CD4-positive, alpha-beta memory T cell (primary cell): ENCODE data around the gene ARPP21. TPM values are rescaled to one million over a fixed set of nuclear protein-coding genes. Genes with fewer than 3 reads are reported as not detected.

Experiments used
- CTCF ChIA-PET: fragments of 350-600 bp; sonication (Branson Sonifier 250); formaldehyde crosslinking; loops from one replicate; lab custom pipeline; 2021; ENCODE audit warnings: inconsistent platforms; ENCODE audit not compliant: partially characterized antibody; lab: Charles Lee
- POLR2A ChIA-PET: fragments of 350-600 bp; sonication (Branson Sonifier 250); formaldehyde crosslinking; loops from one replicate; lab custom pipeline; 2021; ENCODE audit not compliant: partially characterized antibody; lab: Charles Lee
- DNase-seq, 5 donors: peaks; one replicate each; pipeline versions ENCODE4 v3.0.0 to v3.0.0-alpha.2; 2020 to 2022; ENCODE audit warnings: mixed read lengths in 1 of 5
- H3K27ac ChIP-seq: one replicate; pipeline ENCODE4 v1.7.0; 2013; ENCODE audit warnings: low read depth, low read length
- H3K27me3 ChIP-seq: 2 replicates; pipeline ENCODE4 v1.7.0; 2013; ENCODE audit warnings: mild to moderate bottlenecking, low read length, moderate library complexity; ENCODE audit not compliant: insufficient read depth
- H3K36me3 ChIP-seq: 2 replicates; pipeline ENCODE4 v1.7.0; 2013; ENCODE audit warnings: mild to moderate bottlenecking, low read length, moderate library complexity; ENCODE audit not compliant: insufficient read depth
- H3K4me1 ChIP-seq: 2 replicates; pipeline ENCODE4 v1.7.0; 2013; ENCODE audit warnings: mild to moderate bottlenecking, low read length, moderate library complexity; ENCODE audit not compliant: insufficient read depth
- H3K4me3 ChIP-seq, 2 donors: one replicate each; pipeline ENCODE4 v1.7.0; 2013; ENCODE audit warnings: low read length in 2 of 2, mild to moderate bottlenecking in 1 of 2
- H3K9me3 ChIP-seq, 2 donors: one replicate each; pipeline ENCODE4 v1.7.0; 2013; ENCODE audit warnings: low read length in 2 of 2, control low read depth in 1 of 2; ENCODE audit not compliant: control insufficient read depth in 1 of 2
- H3K27ac Mint-ChIP-seq, 7 donors: one replicate each; pipeline ENCODE4 v1.8.0; 2020 to 2021; ENCODE audit warnings: mixed read lengths in 7 of 7, mild to moderate bottlenecking in 6 of 7, inconsistent platforms in 3 of 7, moderate library complexity in 3 of 7
- H3K27me3 Mint-ChIP-seq, 2 donors: one replicate each; pipeline ENCODE4 v1.8.0; 2020 to 2021; ENCODE audit warnings: mixed read lengths in 2 of 2
- H3K36me3 Mint-ChIP-seq, 2 donors: one replicate each; pipeline ENCODE4 v1.8.0; 2020 to 2021; ENCODE audit warnings: mixed read lengths in 2 of 2, inconsistent platforms in 1 of 2, mild to moderate bottlenecking in 1 of 2
- H3K4me1 Mint-ChIP-seq, 4 donors: one replicate each; pipeline ENCODE4 v1.8.0; 2020 to 2021; ENCODE audit warnings: mixed read lengths in 4 of 4, mild to moderate bottlenecking in 1 of 4
- H3K4me3 Mint-ChIP-seq, 8 donors: one replicate each; pipeline ENCODE4 v1.8.0; 2020 to 2021; ENCODE audit warnings: mixed read lengths in 8 of 8, mild to moderate bottlenecking in 7 of 8, moderate library complexity in 6 of 8, inconsistent platforms in 3 of 8
- H3K9me3 Mint-ChIP-seq, 8 donors: one replicate each; pipeline ENCODE4 v1.8.0; 2020 to 2021; ENCODE audit warnings: mixed read lengths in 8 of 8, mild to moderate bottlenecking in 5 of 8, inconsistent platforms in 3 of 8, moderate library complexity in 1 of 8
- intact Hi-C: fragments of 100-400 bp; cut with micrococcal nuclease; formaldehyde crosslinking; loops from one replicate; pipeline ENCODE4 v1.15.1; 2023
- polyA plus RNA-seq, 2 donors: library from polyadenylated mRNA; unstranded; fragments of 300-500 nt; fragmentation: Illumina TruSeq; gene quantifications; one replicate each; pipeline ENCODE4 v1.2.3, GENCODE V29; 2021
- total RNA-seq, 2 experiments: library from RNA; stranded (reverse); gene quantifications; one replicate each; pipeline ENCODE4 v1.2.3, GENCODE V29; 2021

ARPP21 gene
- total and polyA plus RNA-seq, 4 experiments from 2014 or later = not detected

DNA sequence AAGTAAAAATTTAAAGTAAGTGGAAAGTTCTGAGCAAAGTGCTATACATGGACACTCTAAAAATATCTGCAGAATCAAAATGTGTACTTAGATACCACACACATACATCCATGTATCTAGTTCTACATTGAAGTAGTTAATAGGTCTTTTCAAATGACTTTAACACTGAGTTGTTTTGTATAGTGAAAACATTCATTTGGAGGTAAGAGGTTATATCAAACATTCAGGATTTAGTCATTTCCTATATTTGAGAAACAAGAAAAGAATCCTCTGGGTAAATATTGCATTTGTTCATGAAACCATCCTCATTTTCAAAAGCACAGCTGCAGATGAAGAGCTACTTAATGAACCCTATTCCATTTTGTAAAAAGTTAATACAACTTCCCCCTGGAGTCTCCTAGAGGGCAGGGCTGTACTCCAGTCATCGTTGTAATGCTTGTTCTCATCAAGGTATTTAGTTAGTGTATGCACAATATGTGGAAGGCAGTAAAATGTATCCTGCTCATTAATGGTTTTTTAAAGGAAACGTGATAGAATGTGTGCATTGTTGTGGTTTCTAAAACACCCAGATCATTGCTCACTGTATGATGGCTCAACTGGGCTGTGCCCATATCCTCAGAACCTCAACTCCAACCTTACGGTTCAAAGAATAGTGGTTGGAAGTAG lies 26.2 kb downstream of the ARPP21 start:
- Mint-ChIP-seq H3K36me3 (no peaks in the 10 kb centered on the region), H3K9me3 (peaks cover 0 to 4% (median 2%) of the 10 kb centered on the region in 8 donors), H3K4me1 (no peaks in the 10 kb centered on the region), H3K27me3 (no peaks in the 10 kb centered on the region), H3K4me3 (no peak overlapping the region), H3K27ac (no peak overlapping the region)
- Histone ChIP-seq H3K27ac (no peak overlapping the region), H3K4me1 (no peaks in the 10 kb centered on the region), H3K9me3 (no peaks in the 10 kb centered on the region), H3K36me3 (no peaks in the 10 kb centered on the region), H3K27me3 (no peaks in the 10 kb centered on the region), H3K4me3 (no peak overlapping the region)
- DNase-seq = no peak
- ChIA-PET CTCF (no interaction called here), POLR2A (no interaction called here)
- intact Hi-C loops = no loop called here

DNA sequence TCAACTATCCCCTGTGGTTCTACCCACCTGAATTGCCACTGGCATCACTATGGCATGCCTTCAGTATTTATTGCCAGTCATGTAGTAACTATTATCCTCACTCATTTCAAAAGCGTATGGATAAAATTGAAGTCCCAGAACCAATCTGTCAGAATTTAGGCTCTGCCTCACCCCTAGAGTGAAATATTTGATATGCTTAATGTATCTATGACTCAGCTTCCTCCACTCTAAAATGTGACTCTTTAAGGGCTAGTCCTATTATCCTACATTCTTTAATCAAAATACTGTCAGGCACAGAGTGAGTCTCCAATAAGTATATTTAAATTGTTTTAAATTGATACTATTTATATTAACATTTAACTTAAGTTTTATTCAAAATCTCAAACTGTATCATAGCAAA lies 27.6 kb downstream of the ARPP21 start:
- no peaks in the 10 kb centered on the region for H3K9me3 ChIP-seq
- CTCF ChIA-PET = no interaction called here
- Mint-ChIP-seq H3K9me3 (peaks cover 0 to 4% (median 1%) of the 10 kb centered on the region in 8 donors), H3K27me3 (no peaks in the 10 kb centered on the region), H3K27ac (no peak overlapping the region), H3K4me1 (no peaks in the 10 kb centered on the region), H3K4me3 (no peak overlapping the region), H3K36me3 (no peaks in the 10 kb centered on the region)
- no peaks in the 10 kb centered on the region for H3K4me1 ChIP-seq
- no peaks in the 10 kb centered on the region for H3K27me3 ChIP-seq
- POLR2A ChIA-PET = no interaction called here
- no peak overlapping the region for H3K4me3 ChIP-seq
- no peak overlapping the region for H3K27ac ChIP-seq
- DNase-seq = no peak
- intact Hi-C loops = no loop called here
- H3K36me3 ChIP-seq = no peaks in the 10 kb centered on the region

DNA sequence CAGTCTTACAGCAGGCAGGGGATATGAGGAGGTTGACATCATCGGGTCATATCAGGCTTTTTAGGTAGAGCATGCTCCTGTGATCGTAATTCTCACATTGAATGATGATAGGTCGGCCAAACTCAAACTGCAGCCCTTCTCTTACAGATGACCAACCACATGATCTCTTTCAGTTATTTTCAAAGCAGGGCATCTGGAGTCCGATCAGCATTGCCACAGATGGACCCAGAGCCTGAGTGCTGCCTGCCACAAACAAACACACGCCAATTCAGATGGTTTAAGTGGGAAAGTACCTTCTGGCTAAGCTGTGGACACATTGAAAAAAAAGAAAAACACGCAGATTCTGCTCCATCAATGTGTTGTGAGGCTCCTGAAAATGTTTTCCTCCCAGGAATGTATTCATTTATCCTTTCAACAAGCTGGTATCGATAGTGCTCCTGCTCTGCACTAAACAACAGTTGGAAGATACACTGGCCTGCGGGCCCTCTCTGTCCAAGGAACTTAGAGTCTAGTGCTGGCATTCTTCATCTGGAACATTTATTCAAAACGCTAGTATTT lies 31.2 kb downstream of the ARPP21 start:
- H3K4me1 Mint-ChIP-seq = no peaks in the 10 kb centered on the region

DNA sequence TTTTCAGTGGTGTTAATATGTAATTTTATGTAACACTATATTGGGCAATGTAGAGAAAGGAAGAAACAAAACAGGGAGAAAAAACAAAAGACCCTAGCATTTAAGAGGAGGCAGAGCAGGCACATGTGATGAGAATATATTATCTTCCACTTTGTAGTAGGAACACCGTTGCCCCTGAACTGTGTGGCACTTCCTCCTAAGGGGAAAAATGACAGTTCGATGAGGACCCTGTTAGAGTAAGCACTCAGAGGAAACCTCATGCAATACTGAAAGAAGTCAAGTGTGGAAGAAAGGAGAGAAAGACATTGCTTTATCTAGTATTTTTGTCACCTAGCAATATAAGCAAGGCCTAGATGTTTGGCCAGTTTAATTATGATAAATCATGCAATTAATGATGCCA lies 32.2 kb downstream of the ARPP21 start:
- Histone ChIP-seq H3K4me1 (no peaks in the 10 kb centered on the region), H3K27me3 (no peaks in the 10 kb centered on the region), H3K4me3 (no peak overlapping the region), H3K27ac (no peak overlapping the region), H3K9me3 (no peaks in the 10 kb centered on the region), H3K36me3 (no peaks in the 10 kb centered on the region)
- Mint-ChIP-seq H3K36me3 (no peaks in the 10 kb centered on the region), H3K4me1 (no peaks in the 10 kb centered on the region), H3K4me3 (no peak overlapping the region), H3K27me3 (no peaks in the 10 kb centered on the region), H3K9me3 (peaks cover 0 to 4% (median 0%) of the 10 kb centered on the region in 8 donors), H3K27ac (no peak overlapping the region)
- intact Hi-C loops = no loop called here
- POLR2A ChIA-PET = no interaction called here
- no peak for DNase-seq
- CTCF ChIA-PET = no interaction called here

More for the DNA sequence above, 31.2 kb downstream of the ARPP21 start:
- Mint-ChIP-seq H3K36me3 (no peaks in the 10 kb centered on the region), H3K4me3 (no peak overlapping the region), H3K27ac (no peak overlapping the region), H3K27me3 (no peaks in the 10 kb centered on the region), H3K9me3 (peaks cover 0 to 4% (median 0%) of the 10 kb centered on the region in 8 donors)
- Histone ChIP-seq H3K4me1 (no peaks in the 10 kb centered on the region), H3K27me3 (no peaks in the 10 kb centered on the region), H3K27ac (no peak overlapping the region), H3K4me3 (no peak overlapping the region), H3K9me3 (no peaks in the 10 kb centered on the region), H3K36me3 (no peaks in the 10 kb centered on the region)
- CTCF ChIA-PET = no interaction called here
- intact Hi-C loops = no loop called here
- no peak for DNase-seq
- POLR2A ChIA-PET = no interaction called here

DNA sequence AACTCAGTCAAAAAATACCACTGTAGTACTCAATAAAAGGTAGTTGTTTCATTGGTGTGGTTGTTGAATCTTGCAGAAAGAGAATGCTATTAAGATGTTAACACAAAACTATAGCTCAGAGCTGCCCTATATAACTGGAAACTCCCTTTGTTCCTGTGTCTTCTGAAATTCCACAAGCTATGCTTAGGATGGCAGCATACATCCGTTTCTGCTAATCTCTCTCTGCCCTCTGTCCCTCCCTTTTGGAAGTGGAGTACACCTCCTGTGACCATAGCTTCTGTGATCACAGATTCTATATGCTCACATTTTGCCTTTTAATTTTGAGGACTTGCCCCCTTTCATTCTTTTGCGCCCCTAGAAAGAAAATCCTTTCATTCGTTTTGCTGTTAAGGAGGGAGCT lies 33.7 kb downstream of the ARPP21 start:
- H3K36me3 Mint-ChIP-seq = no peaks in the 10 kb centered on the region
- POLR2A ChIA-PET = no interaction called here
- no peak for DNase-seq
- no peaks in the 10 kb centered on the region for H3K27me3 ChIP-seq
- no peaks in the 10 kb centered on the region for H3K9me3 ChIP-seq
- intact Hi-C loops = no loop called here
- no peaks in the 10 kb centered on the region for H3K4me1 ChIP-seq
- peaks cover 0 to 4% (median 0%) of the 10 kb centered on the region in 8 donors for H3K9me3 Mint-ChIP-seq
- CTCF ChIA-PET = no interaction called here
- no peak overlapping the region for H3K27ac Mint-ChIP-seq
- H3K4me3 ChIP-seq = no peak overlapping the region
- no peak overlapping the region for H3K4me3 Mint-ChIP-seq
- H3K36me3 ChIP-seq = no peaks in the 10 kb centered on the region
- no peaks in the 10 kb centered on the region for H3K27me3 Mint-ChIP-seq
- no peak overlapping the region for H3K27ac ChIP-seq
- no peaks in the 10 kb centered on the region for H3K4me1 Mint-ChIP-seq

DNA sequence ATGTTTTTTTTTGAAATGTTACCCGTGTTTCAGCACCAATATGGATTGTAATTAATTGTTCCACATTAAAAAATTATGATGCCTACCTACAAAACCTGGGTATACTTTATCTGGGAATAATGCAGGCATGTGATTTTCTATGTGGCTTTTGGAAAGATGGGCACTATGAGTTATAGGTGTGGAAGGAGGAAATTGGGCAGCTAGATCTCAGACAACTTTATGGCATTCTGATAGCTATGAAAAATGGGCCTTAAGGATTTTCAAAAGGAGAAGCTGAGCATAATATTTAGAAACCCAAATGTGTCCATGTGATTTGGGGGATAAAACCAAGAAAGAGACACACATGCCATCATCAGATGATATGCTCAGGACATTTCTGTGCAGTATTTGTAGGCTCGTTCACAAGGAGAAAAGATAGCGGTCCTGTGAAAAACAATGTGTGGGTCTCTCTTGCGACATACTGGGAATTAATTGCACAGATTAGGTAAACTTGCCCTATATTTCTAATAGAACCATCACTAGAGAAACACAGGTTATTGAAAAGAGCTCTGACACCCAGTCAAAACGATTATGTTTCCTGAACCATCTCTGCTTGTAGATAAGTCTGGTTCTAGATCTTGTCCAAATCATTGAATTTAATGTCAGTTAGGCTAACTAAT lies 35.3 kb downstream of the ARPP21 start:
- intact Hi-C loops = no loop called here
- Mint-ChIP-seq H3K4me3 (no peak overlapping the region), H3K4me1 (no peaks in the 10 kb centered on the region), H3K9me3 (peaks cover 0 to 4% (median 0%) of the 10 kb centered on the region in 8 donors), H3K36me3 (no peaks in the 10 kb centered on the region), H3K27ac (no peak overlapping the region), H3K27me3 (no peaks in the 10 kb centered on the region)
- POLR2A ChIA-PET = interaction anchor here (0.6 kb wide), 1 partner anchor 10 kb away, joined by 3 read pairs; no protein-coding TSS in a partner anchor
- H3K36me3 ChIP-seq = no peaks in the 10 kb centered on the region
- no peaks in the 10 kb centered on the region for H3K4me1 ChIP-seq
- H3K27me3 ChIP-seq = no peaks in the 10 kb centered on the region
- H3K9me3 ChIP-seq = no peaks in the 10 kb centered on the region
- CTCF ChIA-PET = no interaction called here
- H3K4me3 ChIP-seq = no peak overlapping the region
- no peak overlapping the region for H3K27ac ChIP-seq
- DNase-seq = no peak

DNA sequence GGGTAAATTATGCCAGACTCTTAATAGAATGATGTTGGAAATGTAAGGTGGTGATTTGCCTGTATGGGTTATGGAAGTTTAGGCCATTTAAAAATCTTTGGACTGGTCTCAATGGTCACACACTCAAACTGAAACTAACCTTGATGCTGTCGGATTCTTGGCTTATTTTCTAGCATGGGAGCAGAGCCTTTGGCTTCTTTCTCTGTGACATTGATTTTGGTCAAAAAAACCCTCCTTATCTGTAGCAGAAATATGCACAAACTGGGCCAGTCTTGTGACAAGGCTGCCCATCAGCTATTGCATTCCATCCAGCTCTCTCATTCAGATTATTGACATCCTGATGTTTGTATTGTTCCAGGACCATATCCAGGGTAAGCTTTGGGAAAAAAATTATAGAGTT lies 35.9 kb downstream of the ARPP21 start:
- H3K27me3 ChIP-seq = no peaks in the 10 kb centered on the region
- intact Hi-C loops = no loop called here
- no peak overlapping the region for H3K4me3 Mint-ChIP-seq
- H3K27ac ChIP-seq = no peak overlapping the region
- CTCF ChIA-PET = no interaction called here
- H3K27me3 Mint-ChIP-seq = no peaks in the 10 kb centered on the region
- no peaks in the 10 kb centered on the region for H3K4me1 ChIP-seq
- H3K36me3 ChIP-seq = no peaks in the 10 kb centered on the region
- no peak overlapping the region for H3K4me3 ChIP-seq
- H3K9me3 Mint-ChIP-seq = peaks cover 0 to 4% (median 0%) of the 10 kb centered on the region in 8 donors
- no peaks in the 10 kb centered on the region for H3K36me3 Mint-ChIP-seq
- POLR2A ChIA-PET = interaction anchor here (0.6 kb wide), 1 partner anchor 10 kb away, joined by 3 read pairs; no protein-coding TSS in a partner anchor
- no peaks in the 10 kb centered on the region for H3K9me3 ChIP-seq
- no peak for DNase-seq
- no peaks in the 10 kb centered on the region for H3K4me1 Mint-ChIP-seq
- no peak overlapping the region for H3K27ac Mint-ChIP-seq
